GM18517 (cell line): Measurements from ENCODE around the gene PRTFDC1.

Experiments used
- ATAC-seq: cut with Tn5 transposase; IDR thresholded peaks from one replicate; pipeline ENCODE4 v1.9.1; 2021; ENCODE audit warnings: mild to moderate bottlenecking, moderate library complexity; ENCODE audit not compliant: unreplicated experiment

The PRTFDC1 gene

DNA sequence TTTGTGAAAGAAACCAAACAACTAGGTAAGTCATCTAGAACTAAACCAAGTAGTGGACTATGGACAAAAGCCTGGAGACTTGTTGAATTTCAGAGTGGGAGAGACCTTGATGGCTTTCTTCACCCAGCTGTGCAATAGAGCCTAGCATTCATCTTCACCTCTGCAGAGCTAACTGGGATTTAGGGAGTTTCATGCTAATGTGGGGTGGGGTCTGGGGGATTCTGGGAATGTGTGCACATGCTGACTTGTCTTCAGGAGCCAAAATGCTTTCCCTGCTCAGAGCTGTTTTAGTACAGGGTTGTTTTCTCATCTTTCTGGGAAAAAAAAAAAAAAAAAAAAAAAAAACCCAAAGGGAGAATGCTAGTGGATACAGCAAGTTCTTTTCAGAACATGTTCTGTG, 147.4 kb downstream of the PRTFDC1 start:
- no peak for ATAC-seq

DNA sequence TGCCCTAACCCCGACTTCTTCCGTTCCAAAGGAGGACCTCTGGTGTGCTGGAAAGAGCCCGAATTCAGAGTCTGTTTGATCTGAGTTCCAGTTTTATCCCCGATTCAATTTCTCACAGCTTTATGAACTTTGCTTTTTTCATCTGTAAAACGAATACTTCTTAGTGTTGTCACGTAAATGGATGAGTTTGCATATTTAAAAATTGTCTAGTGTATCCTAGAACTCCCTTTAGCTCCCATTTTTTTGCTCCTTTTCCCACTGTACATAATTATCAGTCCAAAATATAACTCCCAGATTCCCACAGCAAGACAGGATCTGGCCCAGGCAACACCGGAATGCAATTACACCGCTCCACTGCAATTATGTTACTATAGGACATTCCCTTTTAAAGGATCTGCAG, 148.0 kb downstream of the PRTFDC1 start:
- no peak for ATAC-seq

DNA sequence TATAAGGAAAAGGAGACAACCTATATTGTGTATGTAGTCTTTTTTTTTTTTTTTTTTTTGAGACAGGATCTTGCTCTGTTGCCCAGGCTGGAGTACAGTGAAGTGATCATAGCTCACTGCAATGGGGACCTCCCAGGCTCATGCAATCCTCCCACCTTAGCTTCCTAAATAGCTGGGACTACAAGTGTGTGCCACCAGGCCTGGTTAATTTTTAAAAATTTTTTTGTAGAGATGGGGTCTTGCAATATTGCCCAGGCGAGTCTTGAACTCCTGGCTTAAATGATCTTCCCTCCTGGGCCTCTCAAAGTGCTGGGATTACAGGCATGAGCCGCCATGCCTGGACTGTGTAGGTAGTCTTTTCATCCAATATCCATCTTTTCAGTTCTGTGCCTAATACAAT, 150.0 kb downstream of the PRTFDC1 start:
- no peak for ATAC-seq

DNA sequence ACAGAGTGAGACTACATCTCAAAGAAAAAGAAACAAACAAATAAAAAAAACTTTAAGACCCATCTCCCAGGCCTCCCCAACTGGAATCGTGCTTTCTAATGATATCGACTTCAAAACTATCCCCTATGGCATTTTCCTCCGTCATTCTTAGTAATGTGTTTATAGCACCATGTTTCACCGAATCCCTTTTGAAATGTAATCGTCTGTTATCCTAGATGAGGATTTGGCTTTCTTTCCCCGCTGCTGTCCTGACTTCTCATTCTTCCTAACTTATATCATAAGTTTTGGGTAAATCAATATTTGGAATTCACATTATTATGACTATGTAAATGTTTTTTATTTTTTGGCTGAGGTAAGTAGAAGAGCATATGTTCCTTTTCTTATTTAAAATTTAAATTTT, 151.5 kb downstream of the PRTFDC1 start:
- no peak for ATAC-seq
